A673 (cell line): ENCODE data around the gene MED23. TPM values are rescaled to one million over a fixed set of nuclear protein-coding genes. Genes with fewer than 3 reads are reported as not detected.

ENCODE experiments used
- BruUV-seq: library from RNA; stranded (reverse); fragments of 400-500 nt; replicated peaks from 2 replicates; lab custom pipeline; 2021; lab: Mats Ljungman, UMichigan
- CTCF ChIA-PET: fragments of 300-600 bp; sonication (Branson Sonifier 250); formaldehyde crosslinking; loops from one replicate; lab custom pipeline; 2022; ENCODE audit warnings: antibody characterized with exemption; lab: Charles Lee
- POLR2A ChIA-PET: fragments of 300-600 bp; sonication (Branson Sonifier 250); formaldehyde crosslinking; loops from one replicate; lab custom pipeline; 2022; ENCODE audit warnings: antibody characterized with exemption; ENCODE audit not compliant: low non-redundant PET; lab: Charles Lee
- DNase-seq: peaks from one replicate; pipeline ENCODE4 v3.0.0-alpha.2; 2015; ENCODE audit warnings: low spot score
- H3K27ac ChIP-seq: fragments of 200-600 bp; sonication (generic); 2 replicates; pipeline ENCODE4 v1.5.1; 2016; ENCODE audit warnings: mixed run types, low read depth, mild to moderate bottlenecking, mixed read lengths, antibody characterized with exemption, low read length; ENCODE audit not compliant: poor library complexity, severe bottlenecking
- H3K27me3 ChIP-seq: fragments of 200-600 bp; sonication (generic); replicated peaks from 2 replicates; pipeline ENCODE4 v1.6.1; 2017; ENCODE audit warnings: mixed run types, low read depth, mild to moderate bottlenecking, mixed read lengths, antibody characterized with exemption, low read length; ENCODE audit not compliant: insufficient read depth, poor library complexity
- H3K36me3 ChIP-seq: fragments of 200-600 bp; sonication (generic); 2 replicates; pipeline ENCODE4 v1.6.1; 2016; ENCODE audit warnings: mixed run types, mild to moderate bottlenecking, mixed read lengths, antibody characterized with exemption, low read length; ENCODE audit not compliant: insufficient read depth, poor library complexity, severe bottlenecking
- H3K4me1 ChIP-seq: fragments of 200-600 bp; sonication (generic); 2 replicates; pipeline ENCODE4 v1.6.1; 2017; ENCODE audit warnings: mixed run types, mild to moderate bottlenecking, mixed read lengths, antibody characterized with exemption, low read length; ENCODE audit not compliant: insufficient read depth, poor library complexity, severe bottlenecking
- H3K4me3 ChIP-seq: fragments of 200-600 bp; sonication (generic); 2 replicates; pipeline ENCODE4 v1.5.1; 2016; ENCODE audit warnings: low read depth, mixed run types, mild to moderate bottlenecking, mixed read lengths, low read length; ENCODE audit not compliant: poor library complexity, severe bottlenecking
- H3K9me3 ChIP-seq: fragments of 200-600 bp; sonication (generic); 2 replicates; pipeline ENCODE4 v1.6.1; 2016; ENCODE audit warnings: mixed run types, low read depth, mild to moderate bottlenecking, mixed read lengths, antibody characterized with exemption, low read length; ENCODE audit not compliant: poor library complexity, severe bottlenecking
- CTCF ChIP-seq: fragments of 300-800, 200-600 bp; sonication (generic); conservative IDR thresholded peaks from 2 replicates; pipeline ENCODE4 v1.5.1; 2017; ENCODE audit warnings: low read depth, mild to moderate bottlenecking, antibody characterized with exemption, low read length, moderate library complexity, mixed read lengths
- EZH2 ChIP-seq: fragments of 200-600 bp; sonication (generic); IDR thresholded peaks from 2 replicates; pipeline ENCODE4 v1.6.1; 2017; ENCODE audit warnings: borderline replicate concordance, low read depth, mild to moderate bottlenecking, mixed read lengths, antibody characterized with exemption, low read length; ENCODE audit not compliant: poor library complexity, severe bottlenecking
- intact Hi-C: fragments of 100-400 bp; cut with micrococcal nuclease; formaldehyde crosslinking; loops from one replicate; pipeline ENCODE4 v1.10.0; 2022; ENCODE audit not compliant: unreplicated experiment
- total RNA-seq: library from RNA; stranded (reverse); gene quantifications from 2 replicates; pipeline ENCODE4 v1.2.3, GENCODE V29; 2021

The MED23 gene
- total RNA-seq, 1 experiment from 2014 or later = 32.3 TPM

- H3K4me3 ChIP-seq = no peak overlapping the region
- ChIA-PET POLR2A (no interaction called here), CTCF (no interaction called here)
- no peaks in the 10 kb centered on the region for H3K27me3 ChIP-seq
- TF ChIP-seq EZH2 (no peak), CTCF (no peak)
- DNase-seq = no peak
- no peak overlapping the region for H3K27ac ChIP-seq
- H3K36me3 ChIP-seq = no peaks in the 10 kb centered on the region
- intact Hi-C loops = no loop called here
- H3K9me3 ChIP-seq = no peaks in the 10 kb centered on the region
- no peaks in the 10 kb centered on the region for H3K4me1 ChIP-seq
- BruUV-seq = no TSS peak
Observed at GRCh38 chr6:131549811-131550210, 78.2 kb downstream of the MED23 start.

- H3K36me3 ChIP-seq = no peaks in the 10 kb centered on the region
- BruUV-seq = no TSS peak
- H3K9me3 ChIP-seq = no peaks in the 10 kb centered on the region
- CTCF ChIA-PET = no interaction called here
- no peak overlapping the region for H3K4me3 ChIP-seq
- no peak for DNase-seq
- POLR2A ChIA-PET = no interaction called here
- H3K27ac ChIP-seq = no peak overlapping the region
- H3K4me1 ChIP-seq = no peaks in the 10 kb centered on the region
- no peaks in the 10 kb centered on the region for H3K27me3 ChIP-seq
- TF ChIP-seq CTCF (no peak), EZH2 (no peak)
- intact Hi-C loops = no loop called here
Observed at GRCh38 chr6:131548441-131548840, 79.6 kb downstream of the MED23 start.

GRCh38 chr6:131547488-131547887 lies 80.6 kb downstream of the MED23 start:
- Histone ChIP-seq H3K4me1 (no peaks in the 10 kb centered on the region), H3K27me3 (no peaks in the 10 kb centered on the region), H3K36me3 (no peaks in the 10 kb centered on the region), H3K4me3 (no peak overlapping the region), H3K27ac (no peak overlapping the region), H3K9me3 (no peaks in the 10 kb centered on the region)
- intact Hi-C loops = no loop called here
- ChIA-PET CTCF (no interaction called here), POLR2A (interaction anchor here (0.7 kb wide), 1 partner anchor 1446 kb away, joined by 4 read pairs; no protein-coding TSS in a partner anchor)
- BruUV-seq = no TSS peak
- no peak for TF ChIP-seq EZH2
- TF ChIP-seq CTCF = no peak
- DNase-seq = no peak
